GM15510 (cell line): ENCODE data around the gene TSPEAR.

Experiments used
- POLR2A ChIP-seq: IDR thresholded peaks from 3 replicates; pipeline ENCODE4 v1.6.1; 2011; ENCODE audit warnings: borderline replicate concordance; ENCODE audit not compliant: insufficient read length; ENCODE audit errors: extremely low read depth

The TSPEAR gene

DNA sequence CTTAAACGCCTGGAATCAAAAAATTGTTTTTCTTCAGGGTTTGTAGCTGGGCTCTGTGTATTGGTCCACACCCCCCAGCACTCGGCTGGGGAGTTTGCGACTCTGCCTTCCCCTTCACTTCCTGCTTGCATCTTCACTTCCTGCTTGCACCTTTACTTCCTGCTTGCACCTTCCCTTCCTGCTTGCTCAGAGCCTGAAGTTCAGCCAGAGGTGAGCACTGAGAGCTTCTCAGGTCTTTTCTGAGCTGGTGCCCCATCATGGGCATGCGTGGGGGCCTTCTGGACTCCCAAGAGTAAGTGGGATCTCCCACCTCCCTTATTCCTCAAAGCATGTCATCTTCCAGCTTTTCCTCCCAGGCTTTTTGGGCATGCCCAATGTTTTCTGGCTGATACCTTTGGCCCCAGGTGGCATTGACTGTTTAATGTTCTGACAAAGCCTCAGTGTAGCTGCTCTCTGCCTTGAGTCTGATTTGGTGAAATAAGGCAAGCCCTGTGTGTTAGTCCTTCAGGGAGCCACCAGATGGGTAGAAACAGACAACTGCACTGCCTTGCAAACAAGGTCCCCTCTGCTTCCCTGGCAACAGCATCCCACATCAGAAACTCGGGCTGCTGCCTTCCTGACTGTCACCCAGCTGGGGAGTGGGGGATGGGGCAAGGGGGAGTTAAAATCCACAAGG lies 163.6 kb downstream of the TSPEAR start:
- TF ChIP-seq POLR2A = no peak

DNA sequence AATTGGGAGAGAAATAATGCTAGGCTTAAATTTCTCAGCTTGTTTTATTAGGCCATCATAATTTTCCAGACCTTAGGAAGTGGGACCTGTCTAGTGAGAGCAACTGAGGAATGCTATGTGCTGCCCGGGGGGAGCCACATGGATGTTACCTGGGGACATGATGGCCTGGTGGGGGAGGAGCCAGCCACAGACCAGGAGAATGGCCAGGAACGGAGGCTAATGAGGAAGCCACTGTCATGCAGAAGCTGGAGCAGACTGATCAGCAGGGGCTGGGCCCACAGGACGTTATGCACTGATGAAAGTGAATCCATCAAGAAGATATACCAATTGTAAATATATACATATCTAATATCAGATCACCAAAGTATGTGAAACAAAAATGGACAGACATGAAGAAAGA lies 166.8 kb downstream of the TSPEAR start:
- TF ChIP-seq POLR2A = no peak

DNA sequence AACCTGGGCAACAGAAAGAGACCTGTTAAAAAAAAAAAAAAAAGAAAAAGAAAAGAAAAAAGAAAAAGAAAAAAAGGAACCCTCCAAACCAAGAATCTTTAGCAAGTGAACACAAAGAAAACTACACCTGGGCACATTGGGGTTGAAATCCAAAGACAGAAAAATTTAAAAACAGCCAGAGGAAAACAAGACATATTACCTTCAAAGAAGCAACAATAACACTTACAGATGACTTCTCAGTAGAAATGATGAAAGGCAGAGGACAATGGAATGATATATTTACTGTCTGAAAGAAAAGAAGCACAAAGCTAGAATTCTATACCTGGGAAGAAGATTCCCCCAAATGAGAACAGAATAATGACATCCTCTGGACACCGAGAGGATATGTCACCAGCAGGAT lies 168.7 kb downstream of the TSPEAR start:
- TF ChIP-seq POLR2A = no peak

DNA sequence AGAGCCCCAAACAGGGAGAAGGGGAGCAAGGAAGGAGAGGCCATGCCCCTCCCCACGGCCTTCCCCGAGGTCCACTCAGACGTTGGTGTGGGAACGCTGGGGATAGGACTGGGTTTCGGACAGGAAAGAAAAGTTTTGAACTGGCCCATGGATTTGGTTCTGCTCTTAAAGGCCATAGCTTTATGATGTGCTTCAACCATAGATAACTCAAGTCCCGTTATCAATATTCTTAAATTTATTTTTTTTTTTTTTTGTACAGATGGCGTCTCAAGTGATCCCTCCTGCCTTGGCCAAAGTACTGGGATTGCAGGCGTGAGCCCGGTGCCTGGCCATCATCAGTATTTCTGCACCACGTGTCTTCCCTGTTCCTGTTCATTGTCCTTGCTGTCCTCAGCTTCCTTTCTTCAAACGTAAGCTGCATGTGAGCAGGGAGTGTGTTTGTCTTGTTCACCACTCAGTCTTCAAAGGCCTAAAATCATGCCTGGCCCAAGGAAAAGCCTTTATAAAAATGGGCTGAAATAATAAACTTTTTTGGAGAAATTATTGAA lies 170.6 kb downstream of the TSPEAR start:
- no peak for TF ChIP-seq POLR2A

DNA sequence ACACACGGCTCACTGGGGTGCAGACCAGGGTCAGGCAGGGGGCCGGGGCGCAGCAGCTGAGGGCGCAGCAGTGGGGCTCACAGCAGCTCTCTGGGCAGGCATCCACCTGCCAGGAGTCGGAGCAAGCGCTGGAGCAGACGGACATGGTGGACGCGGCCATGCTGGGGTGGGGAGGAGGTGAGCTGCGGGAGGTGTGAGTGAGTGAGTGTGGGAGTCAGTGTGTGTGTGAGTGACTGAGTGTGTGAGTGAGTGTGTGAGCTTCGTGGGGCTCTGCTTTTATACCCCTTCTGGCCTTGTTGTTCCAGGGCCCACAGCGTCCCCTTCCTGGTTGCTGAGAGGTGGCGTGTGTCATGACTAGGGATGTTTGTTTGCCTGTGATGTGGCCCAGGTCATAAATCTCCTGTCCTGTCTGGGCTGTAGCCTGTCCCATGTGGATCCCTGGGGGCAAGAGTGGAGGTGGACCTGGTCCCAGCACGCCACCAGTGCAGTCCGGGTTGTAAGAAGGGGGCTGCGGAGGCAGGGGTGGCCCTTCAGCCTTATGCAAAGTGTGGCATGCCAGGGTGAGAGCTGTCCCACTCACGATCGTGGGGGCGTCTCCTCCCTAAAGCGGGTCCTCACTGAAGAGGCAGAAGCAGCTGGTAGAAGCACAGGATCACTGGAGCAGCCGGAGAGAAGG lies 171.2 kb downstream of the TSPEAR start, which contains the start of gene KRTAP10-1:
Gene KRTAP10-1 (minus strand): TSS at position 205 of the 676 bp plus-strand sequence. CDS start 45 bp downstream, at position 160.
- TF ChIP-seq POLR2A = no peak

DNA sequence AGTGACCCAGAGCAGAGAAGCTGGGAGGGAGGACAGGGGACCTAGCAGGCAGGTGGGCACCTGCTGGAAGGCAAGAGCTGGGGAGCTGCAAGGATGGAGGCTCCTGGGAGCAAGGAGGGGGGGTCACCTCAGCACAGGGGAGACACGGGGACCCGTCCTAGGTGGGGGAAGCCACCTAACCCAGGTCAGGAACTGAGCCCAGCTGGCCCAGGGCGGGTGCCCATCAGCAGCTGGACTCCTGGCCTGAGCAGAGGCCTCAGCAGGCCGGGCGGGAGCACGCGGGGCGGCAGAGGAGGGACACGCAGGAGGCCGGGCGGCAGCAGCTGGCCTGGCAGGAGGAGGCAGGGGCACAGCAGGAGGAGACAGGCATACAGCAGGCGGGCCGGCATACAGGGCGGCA lies 172.3 kb downstream of the TSPEAR start:
- TF ChIP-seq POLR2A = no peak

DNA sequence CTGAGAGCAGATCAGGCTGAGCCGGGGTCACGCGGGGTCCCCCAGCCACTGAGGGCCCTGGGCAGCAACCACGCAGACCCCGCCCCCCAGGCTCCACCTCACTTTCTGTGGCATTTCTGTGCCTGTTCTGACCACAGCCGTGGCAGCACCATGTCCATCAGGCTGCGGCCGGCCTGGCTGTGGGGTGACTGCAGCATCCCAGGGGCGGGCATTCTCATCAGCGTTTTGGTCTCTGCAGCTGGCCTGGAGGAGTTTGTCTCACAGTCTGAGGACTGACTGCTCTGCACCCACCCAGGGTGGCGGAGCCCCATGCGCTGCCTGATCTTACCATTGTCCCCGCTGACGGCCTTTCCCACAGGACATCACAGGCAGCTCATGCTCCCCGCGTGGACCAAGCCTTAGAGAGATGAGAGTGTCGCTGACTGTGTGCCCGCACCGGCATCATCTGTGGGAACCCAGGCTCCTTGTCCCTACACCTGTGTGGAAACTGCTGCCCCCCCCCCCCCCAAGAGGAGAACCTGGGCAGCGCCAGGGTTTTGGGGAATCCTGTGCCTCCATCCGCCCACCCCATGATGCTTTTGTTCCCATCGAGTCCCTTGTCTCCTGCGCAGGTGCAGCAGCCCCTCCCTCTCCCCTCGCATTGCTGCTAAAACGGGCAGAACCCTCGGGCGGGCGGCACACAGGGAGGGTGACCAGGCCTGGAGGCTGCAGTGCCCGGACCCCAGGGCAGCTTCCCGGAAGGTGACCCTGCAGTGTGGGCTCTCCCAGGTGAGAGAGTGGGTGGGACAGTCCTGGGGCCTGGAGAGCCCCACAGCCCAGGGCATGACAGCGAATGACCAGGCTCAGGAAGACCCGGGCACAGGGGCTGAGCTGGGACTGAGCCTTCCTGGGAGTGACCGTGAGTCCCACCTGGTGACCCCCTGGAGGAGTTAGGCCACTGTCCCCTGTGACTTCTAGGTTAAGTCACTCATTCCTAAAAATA lies 173.2 kb downstream of the TSPEAR start:
- no peak for TF ChIP-seq POLR2A

DNA sequence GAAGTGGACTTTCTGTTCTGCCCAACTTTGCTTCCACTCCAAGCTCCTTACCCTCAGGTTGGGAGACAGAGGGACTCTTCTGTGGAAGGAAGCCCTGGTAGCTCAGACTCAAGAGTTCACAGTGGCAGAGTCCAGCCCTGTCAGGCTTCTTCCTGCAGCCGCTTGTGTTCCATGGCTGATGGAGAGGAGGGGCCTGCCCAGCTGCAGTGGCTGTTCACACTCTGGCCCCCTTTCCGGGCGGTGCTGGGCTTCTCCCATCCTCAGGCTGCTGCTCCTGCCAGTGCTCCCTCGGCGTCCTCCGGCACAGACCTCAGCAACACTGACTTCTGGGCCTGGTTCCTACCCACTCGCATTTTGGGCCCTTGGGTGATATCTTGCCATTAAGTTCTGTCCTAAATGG lies 175.4 kb downstream of the TSPEAR start:
- no peak for TF ChIP-seq POLR2A

DNA sequence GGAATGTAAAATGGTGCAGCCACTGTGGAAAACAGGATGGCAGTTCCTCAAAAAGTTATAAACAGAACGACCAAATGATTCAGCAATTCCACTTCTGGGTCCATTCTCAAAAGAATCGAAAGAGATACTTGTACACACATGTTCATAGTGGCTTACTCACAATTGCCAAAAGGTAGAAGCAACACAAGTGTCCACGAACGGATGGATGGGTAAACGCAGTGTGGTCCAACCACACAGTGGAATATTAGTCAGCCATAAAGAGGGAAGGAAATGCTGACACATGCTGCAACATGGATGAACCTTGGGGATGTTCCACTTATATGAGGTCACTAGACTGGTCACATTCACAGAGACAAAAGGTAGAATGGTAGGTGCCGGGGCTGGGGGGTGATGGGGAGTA lies 176.7 kb downstream of the TSPEAR start:
- TF ChIP-seq POLR2A = no peak

DNA sequence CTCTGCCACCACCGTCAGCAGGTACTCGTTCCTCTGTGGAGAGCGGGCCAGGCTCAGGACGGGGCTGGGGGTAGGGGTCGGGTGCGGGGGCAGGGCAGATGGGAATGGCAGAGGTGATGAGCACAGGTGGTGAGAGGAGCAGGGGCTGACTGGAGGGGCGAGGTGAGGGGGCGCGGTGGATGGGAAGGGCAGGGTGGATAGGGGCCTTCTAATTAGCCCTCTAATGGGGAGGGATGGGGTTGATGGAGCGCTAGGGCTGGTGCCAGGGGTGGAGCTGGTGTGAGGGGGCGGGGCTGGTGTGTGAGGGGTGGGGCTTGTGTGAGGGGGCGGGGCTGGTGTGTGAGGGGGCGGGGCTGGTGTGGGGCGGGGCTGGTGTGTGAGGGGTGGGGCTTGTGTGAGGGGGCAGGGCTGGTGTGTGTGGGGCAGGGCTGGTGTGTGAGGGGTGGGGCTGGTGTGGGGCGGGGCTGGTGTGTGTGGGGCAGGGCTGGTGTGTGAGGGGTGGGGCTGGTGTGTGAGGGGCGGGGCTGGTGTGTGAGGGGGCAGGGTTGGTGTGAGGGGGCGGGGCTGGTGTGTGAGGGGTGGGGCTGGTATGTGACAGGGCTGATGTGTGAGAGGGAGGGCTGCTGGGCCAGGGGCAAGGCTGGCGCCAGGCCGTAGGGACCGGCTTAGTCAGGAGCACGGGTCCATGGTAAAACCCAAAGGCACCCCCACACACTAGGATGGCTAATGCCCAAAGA lies 177.3 kb downstream of the TSPEAR start:
- no peak for TF ChIP-seq POLR2A

DNA sequence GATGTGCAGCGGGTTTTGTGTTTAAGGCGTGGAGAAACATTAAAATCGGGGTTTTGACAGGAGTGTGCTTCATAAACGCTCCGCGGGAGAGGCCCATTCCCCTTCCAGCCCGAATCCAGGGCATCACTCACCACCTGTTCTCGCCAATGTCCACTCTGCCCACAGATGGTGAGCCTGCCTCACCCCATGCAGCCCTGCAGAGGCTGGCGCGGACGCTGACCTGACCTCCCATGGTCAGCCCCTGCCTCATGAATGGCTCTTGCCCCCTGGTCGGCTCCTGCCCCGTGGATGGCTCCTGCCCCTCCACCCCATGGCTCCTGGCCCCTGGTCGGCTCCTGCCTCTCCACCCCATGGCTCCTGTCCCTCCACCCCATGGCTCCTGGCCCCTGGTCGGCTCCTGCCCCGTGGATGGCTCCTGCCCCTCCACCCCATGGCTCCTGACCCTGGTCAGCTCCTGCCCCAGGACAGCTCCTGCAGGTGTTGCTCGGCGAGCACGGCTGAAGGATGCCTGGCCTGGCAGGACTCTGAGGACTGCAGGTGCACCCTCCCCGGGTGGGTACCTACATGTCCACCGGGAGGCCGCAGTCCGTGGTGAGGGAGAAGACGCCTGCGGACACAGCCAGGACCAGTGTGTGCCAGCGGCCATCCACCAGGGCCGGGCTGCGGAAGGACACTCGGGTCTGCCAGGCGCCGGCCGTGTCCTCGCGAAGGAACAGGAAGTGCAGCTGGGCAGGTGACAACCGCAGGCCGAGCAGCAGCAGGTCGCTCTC lies 178.1 kb downstream of the TSPEAR start:
- TF ChIP-seq POLR2A = no peak

DNA sequence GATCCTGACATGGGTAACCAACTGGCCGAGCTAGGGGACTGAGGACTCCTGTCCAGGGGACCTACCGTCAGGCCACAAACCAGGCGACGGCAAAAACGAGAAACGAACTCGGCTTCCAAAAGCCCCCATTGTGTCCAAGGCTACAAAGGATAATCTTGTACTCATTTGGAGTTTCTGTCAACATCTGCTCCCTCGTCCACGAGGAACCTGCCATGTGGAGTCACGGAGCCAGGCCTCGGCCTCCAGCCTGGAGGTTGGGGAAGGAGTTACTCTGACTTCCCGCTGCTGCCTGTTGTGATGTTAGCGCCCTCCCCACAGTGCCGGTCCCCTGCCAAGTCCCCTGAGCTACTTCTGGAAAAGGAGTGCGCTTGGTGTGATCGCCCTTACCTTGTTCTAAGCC lies 178.7 kb downstream of the TSPEAR start:
- no peak for TF ChIP-seq POLR2A
